ENCODE results near the gene RPGRIP1. TPM values are rescaled to one million over a fixed set of nuclear protein-coding genes. Genes with fewer than 3 reads are reported as not detected.
A peak's percentile ranks its signal among the peaks of the same experiment; 100 is the strongest.

The RPGRIP1 gene
- total and polyA plus RNA-seq, 9 of the 15 experiments (the other 6 are each of a cell fraction or from before 2014, with no cell fraction given), result 0.47 to 0.95 (median 0.65) TPM; not detected in 1

GRCh38 chr14:21308132-21308478, 28.2 kb downstream of the RPGRIP1 start:
- BruUV-seq (replicated peaks), result TSS peak; percentile 98
- peak; percentile 4; the same call in 2 of the 3 replicates for ATAC-seq

GRCh38 chr14:21308479-21309237, 28.8 kb downstream of the RPGRIP1 start:
- H3K9me3 ChIP-seq (replicated peaks; ENCODE audit: control insufficient read depth, insufficient read depth, low read depth, low read length), result no peaks in the 10 kb centered on the region
- peak overlapping the region; percentile 85 to 92; a peak in 3 of 4 replicates for H3K9ac ChIP-seq (ENCODE audit: insufficient read depth in 1 of 2, low read depth in 2 of 2, low read length in 2 of 2)
- H3K4me3 ChIP-seq, result peak overlapping the region; percentile 32
- ATAC-seq (peak; percentile 94), DNase-seq (ENCODE audit: extremely low read depth in 1 of 4, low spot score in 3 of 4) (peak; percentile 39 to 93 (median 56)), FAIRE-seq (peak; percentile 99)
- no peaks in the 10 kb centered on the region for H3K79me2 ChIP-seq (ENCODE audit: control insufficient read depth, insufficient read depth, low read length)
- no peaks in the 10 kb centered on the region for H3K9me1 ChIP-seq (ENCODE audit: control insufficient read depth, insufficient read depth, low read length)
- H3K27me3 ChIP-seq (ENCODE audit: control insufficient read depth in 2 of 2, insufficient read depth in 2 of 2, low read length in 2 of 2), result no peaks in the 10 kb centered on the region
- H4K20me1 ChIP-seq (replicated peaks; ENCODE audit: control insufficient read depth, insufficient read depth, low read length), result no peaks in the 10 kb centered on the region
- no TSS peak for BruUV-seq (replicated peaks)
- peaks cover 0 to 10% of the 10 kb centered on the region in 2 experiments; a peak in 3 of 5 replicates for H3K4me1 ChIP-seq (replicated peaks in 1 of 2; ENCODE audit: control insufficient read depth in 2 of 2, insufficient read depth in 2 of 2, low read length in 2 of 2)
- WGBS (ENCODE audit: insufficient coverage, low coverage, missing lambda C conversion rate), result 1% methylated on average over 16 of the region's 16 CpGs
- CTCF ChIA-PET (ENCODE audit: low intra/inter-chr PET ratio), result no interaction called here
- peak overlapping the region; percentile 79 for H3K4me2 ChIP-seq (ENCODE audit: insufficient read depth, low read length)
- H3K36me3 ChIP-seq (ENCODE audit: control insufficient read depth, insufficient read depth, low read length), result no peaks in the 10 kb centered on the region
- H2AFZ ChIP-seq (ENCODE audit: low read depth, low read length), result peak overlapping the region; percentile 90
- POLR2A ChIA-PET, result interaction anchor here (1.0 to 1.2 kb wide), 3 partner anchors 9 to 11 kb away, joined by 3 to 5 read pairs (median 4); no protein-coding TSS in a partner anchor
- peak overlapping the region; percentile 98 for H3K27ac ChIP-seq (ENCODE audit: extremely low read depth, low read depth, low read length)
- intact Hi-C loops (cut with micrococcal nuclease), result loop anchor here (5.0 kb wide), 1 partner anchor 41 kb away; the partner anchor contains the start of gene HNRNPC
- in situ Hi-C loops (cut with MboI), result no loop called here
- TF ChIP-seq SUPT5H (IDR thresholded peaks at IDR 0.05) (peak; percentile 92), THRAP3 (IDR thresholded peaks at IDR 0.05; ENCODE audit: borderline replicate concordance) (no peak), NRF1 (conservative IDR thresholded peaks at IDR 0.05 in 1 of 2, IDR thresholded peaks at IDR 0.05 in 1 of 2) (peak in 1 of 2 experiments; percentile 17; a peak in 1 of 4 replicates), TAF1 (IDR thresholded peaks at IDR 0.05; ENCODE audit: control insufficient read depth, extremely low read depth, insufficient read depth, low read length, severe bottlenecking) (peak; percentile 24), EP400 (IDR thresholded peaks at IDR 0.05) (peak; percentile 93), MBD2 (IDR thresholded peaks at IDR 0.05; ENCODE audit: borderline replicate concordance, low read depth) (peak; percentile 34; the same call in 1 of the 2 replicates), EZH2 (IDR thresholded peaks at IDR 0.05; ENCODE audit: borderline replicate concordance, low read depth, low read length) (no peak), TRIM24 (IDR thresholded peaks at IDR 0.05) (no peak), SIX5 (IDR thresholded peaks at IDR 0.05; ENCODE audit: borderline replicate concordance in 1 of 2, insufficient read depth in 1 of 2, low read depth in 1 of 2, low read length in 2 of 2) (no peak), ZBTB17 (CRISPR knock-in tag; IDR thresholded peaks at IDR 0.05) (no peak), TBL1XR1 (IDR thresholded peaks at IDR 0.05; ENCODE audit: low read length in 2 of 2) (0 out of 4 replicates have a peak, but pooled peaks of 1 of the 2 experiments have one; percentile 11), E2F5 (CRISPR knock-in tag; IDR thresholded peaks at IDR 0.05) (no peak)

More at GRCh38 chr14:21308132-21308478, 28.2 kb downstream of the RPGRIP1 start:
- Histone ChIP-seq H3K9me1 (ENCODE audit: control insufficient read depth, insufficient read depth, low read length) (no peaks in the 10 kb centered on the region), H3K9me3 (replicated peaks; ENCODE audit: control insufficient read depth, insufficient read depth, low read depth, low read length) (no peaks in the 10 kb centered on the region), H3K27ac (ENCODE audit: extremely low read depth, low read depth, low read length) (peak overlapping the region; percentile 98), H3K4me1 (replicated peaks in 1 of 2; ENCODE audit: control insufficient read depth in 2 of 2, insufficient read depth in 2 of 2, low read length in 2 of 2) (peaks cover 0 to 10% of the 10 kb centered on the region in 2 experiments; a peak in 3 of 5 replicates), H4K20me1 (replicated peaks; ENCODE audit: control insufficient read depth, insufficient read depth, low read length) (no peaks in the 10 kb centered on the region), H3K4me2 (ENCODE audit: insufficient read depth, low read length) (peak overlapping the region; percentile 79), H3K79me2 (ENCODE audit: control insufficient read depth, insufficient read depth, low read length) (no peaks in the 10 kb centered on the region), H2AFZ (ENCODE audit: low read depth, low read length) (peak overlapping the region; percentile 84), H3K4me3 (peak overlapping the region; percentile 32), H3K36me3 (ENCODE audit: control insufficient read depth, insufficient read depth, low read length) (no peaks in the 10 kb centered on the region), H3K27me3 (ENCODE audit: control insufficient read depth in 2 of 2, insufficient read depth in 2 of 2, low read length in 2 of 2) (no peaks in the 10 kb centered on the region), H3K9ac (ENCODE audit: insufficient read depth in 1 of 2, low read depth in 2 of 2, low read length in 2 of 2) (peak overlapping the region; percentile 85 to 92; a peak in 2 of 4 replicates)
- peak in 3 of 4 experiments; percentile 26 to 31 (median 29) for DNase-seq (ENCODE audit: extremely low read depth in 1 of 4, low spot score in 3 of 4)
- in situ Hi-C loops (cut with MboI) (no loop called here), intact Hi-C loops (cut with micrococcal nuclease) (loop anchor here (5.0 kb wide), 1 partner anchor 41 kb away; the partner anchor contains the start of gene HNRNPC)
- FAIRE-seq, result no peak
- ChIA-PET POLR2A (interaction anchor here (1.0 to 1.2 kb wide), 2 partner anchors 43 to 74 kb away, joined by 3 read pairs; no protein-coding TSS in a partner anchor), CTCF (ENCODE audit: low intra/inter-chr PET ratio) (no interaction called here)
- TF ChIP-seq XRCC4 (IDR thresholded peaks at IDR 0.05; ENCODE audit: extremely low read depth, insufficient read depth, insufficient read length) (no peak), MCM3 (IDR thresholded peaks at IDR 0.05) (no peak), CHD1 (IDR thresholded peaks at IDR 0.05; ENCODE audit: low read length) (no peak), NR2C1 (IDR thresholded peaks at IDR 0.05) (no peak), NR2C1 (tag; IDR thresholded peaks at IDR 0.05) (peak; percentile 26; the same call in 1 of the 2 replicates), MIER1 (IDR thresholded peaks at IDR 0.05; ENCODE audit: low read depth) (no peak), NFATC3 (IDR thresholded peaks at IDR 0.05) (no peak)
